GM06990 (cell line): ENCODE results near the gene MSI1.

ENCODE experiments used
- DNase-seq: peaks from one replicate; pipeline ENCODE4 v3.0.0-alpha.2; 2011; ENCODE audit not compliant: insufficient read length; ENCODE audit errors: extremely low read depth
- H3K27me3 ChIP-seq: replicated peaks from 2 replicates; pipeline ENCODE4 v1.6.0; 2011; ENCODE audit warnings: low read length; ENCODE audit not compliant: control insufficient read depth, insufficient read depth
- H3K36me3 ChIP-seq: 2 replicates; pipeline ENCODE4 v1.5.1; 2011; ENCODE audit warnings: low read length; ENCODE audit not compliant: control insufficient read depth, insufficient read depth
- H3K4me3 ChIP-seq: replicated peaks from 2 replicates; pipeline ENCODE4 v1.5.1; 2011; ENCODE audit warnings: low read depth, mild to moderate bottlenecking, control low read depth, low read length
- TF ChIP-seq, protein P1 (sequence below): IDR thresholded peaks from 2 replicates; pipeline ENCODE4 v1.5.1; 2011; ENCODE audit warnings: low read length, control low read depth, mild to moderate bottlenecking, inconsistent platforms; ENCODE audit not compliant: insufficient read depth, poor library complexity, severe bottlenecking

The MSI1 gene

DNA sequence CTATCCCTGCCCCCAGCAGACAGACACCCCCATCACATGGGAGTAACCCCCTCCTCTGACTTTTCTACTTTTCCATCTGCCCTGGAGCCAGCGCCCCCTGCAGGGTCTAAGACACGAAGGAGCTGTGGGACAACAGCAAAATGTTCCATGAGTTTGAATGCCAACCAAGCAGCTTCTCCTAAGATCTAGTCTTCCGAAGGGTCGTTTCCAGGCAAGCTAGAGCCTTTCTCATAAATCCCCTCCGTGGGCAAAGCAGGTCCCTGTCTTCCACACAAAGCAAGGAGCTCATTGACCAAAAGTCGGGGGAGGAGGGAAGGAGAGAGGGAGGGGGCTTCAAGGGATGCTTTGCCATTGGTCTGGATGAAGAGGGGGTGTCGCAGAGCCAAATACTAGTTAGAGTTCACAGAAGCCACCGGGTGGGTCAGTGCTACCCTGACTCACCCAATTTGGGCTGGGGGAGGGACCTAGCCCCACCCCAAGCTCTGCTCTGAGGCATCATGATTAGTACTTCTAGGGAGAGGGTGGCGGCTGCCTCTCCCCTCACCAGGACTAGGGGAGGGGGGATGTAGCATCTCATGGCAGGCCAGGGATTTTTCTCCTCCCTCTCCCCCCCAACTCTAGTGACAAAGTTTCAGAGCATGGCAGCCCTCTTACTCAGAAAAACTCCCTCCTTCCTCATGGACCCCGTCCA lies 1.6 kb downstream of the MSI1 start:
- DNase-seq: no peak

DNA sequence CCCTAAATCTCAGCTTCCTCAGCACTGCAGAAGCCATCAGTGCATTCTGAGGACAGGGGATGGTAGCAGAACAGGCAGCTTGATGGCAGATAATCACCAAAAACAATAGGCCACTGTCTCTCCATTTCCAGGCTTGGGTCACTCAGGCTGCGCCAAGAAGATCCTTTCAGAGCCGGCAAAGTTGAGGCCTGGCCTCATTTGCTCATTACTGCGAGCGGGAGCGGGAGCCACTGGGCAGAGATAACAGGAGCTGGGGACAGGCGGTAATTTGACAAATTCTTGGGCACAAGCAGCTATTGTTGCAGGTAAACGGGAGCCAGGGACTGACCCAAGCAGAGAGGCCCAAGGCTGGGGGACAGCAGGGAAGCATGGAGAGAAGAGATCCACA lies 2.1 kb downstream of the MSI1 start:
- H3K36me3 ChIP-seq: no peaks in the 10 kb centered on the region
- no peak for DNase-seq
- peaks cover 5% of the 10 kb centered on the region for H3K27me3 ChIP-seq
- TF ChIP-seq, protein P1, sequence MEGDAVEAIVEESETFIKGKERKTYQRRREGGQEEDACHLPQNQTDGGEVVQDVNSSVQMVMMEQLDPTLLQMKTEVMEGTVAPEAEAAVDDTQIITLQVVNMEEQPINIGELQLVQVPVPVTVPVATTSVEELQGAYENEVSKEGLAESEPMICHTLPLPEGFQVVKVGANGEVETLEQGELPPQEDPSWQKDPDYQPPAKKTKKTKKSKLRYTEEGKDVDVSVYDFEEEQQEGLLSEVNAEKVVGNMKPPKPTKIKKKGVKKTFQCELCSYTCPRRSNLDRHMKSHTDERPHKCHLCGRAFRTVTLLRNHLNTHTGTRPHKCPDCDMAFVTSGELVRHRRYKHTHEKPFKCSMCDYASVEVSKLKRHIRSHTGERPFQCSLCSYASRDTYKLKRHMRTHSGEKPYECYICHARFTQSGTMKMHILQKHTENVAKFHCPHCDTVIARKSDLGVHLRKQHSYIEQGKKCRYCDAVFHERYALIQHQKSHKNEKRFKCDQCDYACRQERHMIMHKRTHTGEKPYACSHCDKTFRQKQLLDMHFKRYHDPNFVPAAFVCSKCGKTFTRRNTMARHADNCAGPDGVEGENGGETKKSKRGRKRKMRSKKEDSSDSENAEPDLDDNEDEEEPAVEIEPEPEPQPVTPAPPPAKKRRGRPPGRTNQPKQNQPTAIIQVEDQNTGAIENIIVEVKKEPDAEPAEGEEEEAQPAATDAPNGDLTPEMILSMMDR: no peak
- H3K4me3 ChIP-seq: no peak overlapping the region

More for the DNA sequence above, 1.6 kb downstream of the MSI1 start:
- Histone ChIP-seq H3K36me3 (no peaks in the 10 kb centered on the region), H3K27me3 (peaks cover 3% of the 10 kb centered on the region), H3K4me3 (no peak overlapping the region)
- TF ChIP-seq, protein P1: peak; percentile 50

DNA sequence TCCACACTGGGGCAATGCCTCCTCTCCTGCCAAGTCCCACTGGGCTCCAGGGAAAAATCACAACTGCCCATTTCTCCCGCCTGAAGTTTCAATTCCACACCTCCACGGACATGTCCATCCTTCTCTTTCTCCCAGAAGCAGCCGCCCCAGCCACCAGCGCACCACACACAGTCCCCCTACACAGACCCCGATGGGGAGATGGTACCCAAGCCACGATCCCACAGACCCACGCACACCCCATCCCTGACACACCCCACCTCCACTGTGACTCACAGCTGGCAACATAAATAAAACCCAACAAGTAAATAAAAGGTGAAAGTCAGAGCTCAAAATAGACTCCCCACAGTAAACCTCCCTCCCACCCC lies 2.6 kb downstream of the MSI1 start:
- H3K36me3 ChIP-seq: no peaks in the 10 kb centered on the region
- DNase-seq: no peak
- peaks cover 5% of the 10 kb centered on the region for H3K27me3 ChIP-seq
- TF ChIP-seq, protein P1: no peak
- no peak overlapping the region for H3K4me3 ChIP-seq

DNA sequence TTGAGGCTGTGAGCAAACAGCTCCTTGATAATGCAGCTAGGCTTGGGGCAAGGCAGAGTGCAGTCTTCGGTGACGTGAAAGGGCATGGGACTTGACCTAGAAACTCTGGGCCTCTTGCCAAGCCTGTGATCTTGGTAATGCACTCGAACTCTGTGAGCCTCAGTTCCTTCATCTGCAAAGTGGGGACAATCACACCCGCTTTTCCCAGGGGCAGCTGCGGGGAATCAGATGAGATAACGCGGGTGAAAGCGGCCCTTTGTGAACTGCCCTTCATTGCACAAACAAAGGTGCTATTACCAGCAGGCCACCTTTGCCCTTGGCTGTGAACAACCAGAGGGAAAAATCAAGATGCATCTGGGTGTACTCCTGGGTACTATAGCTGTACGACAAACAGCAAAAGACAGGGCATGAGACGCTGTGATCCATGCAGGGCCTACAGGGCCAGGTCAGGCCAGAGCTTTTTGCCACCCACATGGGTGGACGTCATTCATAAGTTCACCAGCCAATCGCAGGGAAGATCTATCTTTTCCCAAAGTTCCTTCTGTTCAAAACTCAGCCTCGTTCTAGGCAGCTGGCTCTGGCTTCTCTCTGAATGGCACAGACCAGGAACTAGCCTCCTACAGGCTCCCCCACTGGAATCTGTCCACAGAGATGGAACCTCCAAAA lies 3.2 kb downstream of the MSI1 start:
- Histone ChIP-seq H3K4me3 (no peak overlapping the region), H3K27me3 (peaks cover 5% of the 10 kb centered on the region), H3K36me3 (no peaks in the 10 kb centered on the region)
- DNase-seq: no peak
- TF ChIP-seq, protein P1: no peak

DNA sequence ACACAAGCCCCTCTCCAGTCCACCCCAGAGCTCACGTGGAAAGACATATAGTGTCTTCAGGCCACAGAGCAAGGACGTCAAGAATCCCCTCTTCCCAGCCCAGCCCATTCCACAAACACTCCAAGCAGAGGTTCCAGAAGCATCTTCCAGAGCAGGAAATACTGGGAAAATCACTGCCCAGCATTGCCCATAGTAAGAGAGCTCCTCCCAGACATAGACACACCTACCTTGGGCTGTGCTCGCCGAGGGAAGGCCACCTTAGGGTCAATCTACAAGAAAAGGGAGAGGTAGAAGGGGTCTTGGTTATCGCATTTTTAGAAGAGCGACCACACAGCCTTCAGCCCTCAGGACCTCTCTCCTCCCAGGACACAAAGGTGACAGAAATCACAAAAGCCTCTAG lies 4.5 kb downstream of the MSI1 start:
- TF ChIP-seq, protein P1: no peak
- Histone ChIP-seq H3K27me3 (peaks cover 3% of the 10 kb centered on the region), H3K36me3 (no peaks in the 10 kb centered on the region), H3K4me3 (no peak overlapping the region)
- no peak for DNase-seq
